IMR-90 (cell line): ENCODE data around the gene LAMC3. TPM values are rescaled to one million over a fixed set of nuclear protein-coding genes. Genes with fewer than 3 reads are reported as not detected.
"Not testable (repeated sequence)": the region's sequence is repeated elsewhere in the genome, so short reads cannot be mapped to it uniquely, and the experiment has no call there.

Experiments
- ATAC-seq: fragments of 200-7000 bp; cut with Tn5 transposase; 2 replicates; pipeline ENCODE4 v1.9.1; 2020; ENCODE audit warnings: low read depth, mild to moderate bottlenecking, moderate library complexity
- BruUV-seq: library from RNA; stranded (reverse); fragments of 400-500 nt; replicated peaks from 2 replicates; lab custom pipeline; 2021; lab: Mats Ljungman, UMichigan
- CTCF ChIA-PET: fragments of 300-600 bp; formaldehyde crosslinking; extraction: SDS; loops from one replicate; lab custom pipeline; 2021; ENCODE audit warnings: antibody characterized with exemption; lab: Yijun Ruan, JAX
- POLR2A ChIA-PET: fragments of 300-600 bp; sonication (Branson Sonifier 250); formaldehyde crosslinking; loops from one replicate; lab custom pipeline; 2022; ENCODE audit warnings: antibody characterized with exemption; ENCODE audit not compliant: unreplicated experiment; lab: Charles Lee
- DNase-seq: peaks from one replicate; pipeline ENCODE4 v3.0.0; 2013
- H2AFZ ChIP-seq: replicated peaks from 2 replicates; pipeline ENCODE3; 2013; ENCODE audit warnings: low read length, mild to moderate bottlenecking; ENCODE audit not compliant: poor library complexity
- H2AK5ac ChIP-seq: 2 replicates; pipeline ENCODE4 v1.6.1; 2013; ENCODE audit warnings: low read depth, low read length, inconsistent platforms
- H2AK9ac ChIP-seq: replicated peaks from 2 replicates; pipeline ENCODE3; 2013; ENCODE audit warnings: mild to moderate bottlenecking, low read depth, low read length, moderate library complexity; ENCODE audit not compliant: poor library complexity
- H2BK120ac ChIP-seq: 2 replicates; pipeline ENCODE4 v1.6.1; 2013; ENCODE audit warnings: low read depth, low read length, inconsistent platforms
- H2BK15ac ChIP-seq: 3 replicates; pipeline ENCODE4 v1.6.1; 2013; ENCODE audit warnings: low read depth, low read length, inconsistent platforms
- H2BK20ac ChIP-seq: 2 replicates; pipeline ENCODE4 v1.6.1; 2013; ENCODE audit warnings: low read depth, mild to moderate bottlenecking, inconsistent platforms, low read length, moderate library complexity
- H2BK5ac ChIP-seq: 2 replicates; pipeline ENCODE4 v1.6.1; 2013; ENCODE audit warnings: mild to moderate bottlenecking, low read depth, low read length, inconsistent platforms; ENCODE audit not compliant: poor library complexity, severe bottlenecking
- H3K14ac ChIP-seq: replicated peaks from 2 replicates; pipeline ENCODE4 v1.6.1; 2013; ENCODE audit warnings: low read depth, low read length, inconsistent platforms
- H3K18ac ChIP-seq: 2 replicates; pipeline ENCODE4 v1.6.1; 2013; ENCODE audit warnings: low read depth, low read length, control low read depth
- H3K23ac ChIP-seq: 2 replicates; pipeline ENCODE4 v1.6.1; 2013; ENCODE audit warnings: low read depth, low read length, inconsistent platforms
- H3K27ac ChIP-seq: 2 replicates; pipeline ENCODE4 v1.5.1; 2013; ENCODE audit warnings: mild to moderate bottlenecking, control low read depth, low read length; ENCODE audit not compliant: insufficient read depth
- H3K27me3 ChIP-seq: 2 replicates; pipeline ENCODE4 v1.6.1; 2013; ENCODE audit warnings: low read length; ENCODE audit not compliant: control insufficient read depth, insufficient read depth
- H3K36me3 ChIP-seq: 2 replicates; pipeline ENCODE4 v1.6.1; 2013; ENCODE audit warnings: low read length, mixed read lengths; ENCODE audit not compliant: control insufficient read depth, insufficient read depth
- H3K4ac ChIP-seq: 2 replicates; pipeline ENCODE4 v1.6.1; 2013; ENCODE audit warnings: low read depth, low read length, inconsistent platforms
- H3K4me1 ChIP-seq: 2 replicates; pipeline ENCODE4 v1.6.1; 2013; ENCODE audit warnings: low read length, mixed read lengths; ENCODE audit not compliant: control insufficient read depth, insufficient read depth
- H3K4me2 ChIP-seq: 2 replicates; pipeline ENCODE4 v1.6.1; 2013; ENCODE audit warnings: low read depth, mild to moderate bottlenecking, control low read depth, low read length, moderate library complexity
- H3K4me3 ChIP-seq: 2 replicates; pipeline ENCODE4 v1.5.1; 2013; ENCODE audit warnings: low read depth, mild to moderate bottlenecking, control low read depth, low read length, moderate library complexity; ENCODE audit not compliant: insufficient read depth
- H3K56ac ChIP-seq: 2 replicates; pipeline ENCODE4 v1.6.1; 2013; ENCODE audit warnings: low read length, inconsistent platforms; ENCODE audit not compliant: insufficient read depth; ENCODE audit errors: extremely low read depth
- H3K79me1 ChIP-seq, 2 experiments: 2 replicates each; pipeline ENCODE4 v1.6.1; 2013; ENCODE audit warnings: low read length in 2 of 2, inconsistent platforms in 1 of 2, low read depth in 1 of 2
- H3K9ac ChIP-seq: 2 replicates; pipeline ENCODE4 v1.6.1; 2013; ENCODE audit warnings: low read depth, low read length, control low read depth
- H3K9me1 ChIP-seq: 2 replicates; pipeline ENCODE4 v1.6.1; 2013; ENCODE audit warnings: low read length, inconsistent platforms; ENCODE audit not compliant: insufficient read depth
- H3K9me3 ChIP-seq: 2 replicates; pipeline ENCODE4 v1.6.1; 2013; ENCODE audit warnings: low read length; ENCODE audit not compliant: control insufficient read depth, insufficient read depth
- H4K20me1 ChIP-seq: 2 replicates; pipeline ENCODE4 v1.6.1; 2013; ENCODE audit warnings: low read length, inconsistent platforms; ENCODE audit not compliant: insufficient read depth
- H4K5ac ChIP-seq: 2 replicates; pipeline ENCODE4 v1.6.1; 2013; ENCODE audit warnings: mild to moderate bottlenecking, low read depth, low read length, control low read depth
- H4K8ac ChIP-seq, 2 experiments: 2 replicates each; pipeline ENCODE4 v1.6.1; 2013; ENCODE audit warnings: low read depth in 2 of 2, low read length in 2 of 2, control low read depth in 1 of 2, inconsistent platforms in 1 of 2
- H4K91ac ChIP-seq: 2 replicates; pipeline ENCODE4 v1.6.1; 2013; ENCODE audit warnings: low read depth, low read length, inconsistent platforms; ENCODE audit not compliant: insufficient read depth
- WGBS, 2 experiments: methylation state at CpG; one replicate each; pipeline versions ENCODE4 v1.1.5 to v1.1.7; 2013; ENCODE audit warnings: missing lambda C conversion rate in 2 of 2; ENCODE audit not compliant: insufficient read length in 1 of 2; ENCODE audit errors: extremely low coverage in 2 of 2; 5-methylcytosine and 5-hydroxymethylcytosine counted together
- dilution Hi-C: fragments of 300-500 bp; cut with HindIII; formaldehyde crosslinking; loops from one replicate; pipeline ENCODE4 v1.14.3; 2018; ENCODE audit warnings: low sequenced_read_pairs; ENCODE audit not compliant: unreplicated experiment
- in situ Hi-C: fragments of 300-500 bp; cut with MboI; formaldehyde crosslinking; loops from 3 replicates; pipeline ENCODE4 v1.14.3; 2019; ENCODE audit warnings: low sequenced_read_pairs, inconsistent platforms, mixed read lengths
- intact Hi-C: fragments of 100-400 bp; cut with micrococcal nuclease; formaldehyde crosslinking; loops from 2 replicates; pipeline ENCODE4 v1.10.0; 2022
- polyA plus RNA-seq, 3 experiments: library from polyadenylated mRNA; depleted of rRNA; stranded (reverse); fragments of >200 nt; gene quantifications; 2 replicates each; pipeline ENCODE4 v1.2.3, GENCODE V29; 2012; ENCODE audit warnings: low replicate concordance in 1 of 3
- total RNA-seq: library from RNA; depleted of rRNA; stranded (reverse); fragments of >200 nt; gene quantifications from 2 replicates; pipeline ENCODE4 v1.2.3, GENCODE V29; 2012

LAMC3 gene
- total and polyA plus RNA-seq, 2 of the 4 experiments (the other 2 are of a cell fraction) = not detected

- H3K36me3 ChIP-seq, H2BK20ac ChIP-seq, BruUV-seq, H2BK5ac ChIP-seq, H3K4me2 ChIP-seq, DNase-seq, H2AK5ac ChIP-seq, H3K79me1 ChIP-seq, H4K91ac ChIP-seq, in situ Hi-C loops, H2BK120ac ChIP-seq, H4K20me1 ChIP-seq, dilution Hi-C loops, H2BK15ac ChIP-seq, H3K14ac ChIP-seq, H3K4me3 ChIP-seq, ATAC-seq, CTCF ChIA-PET, H3K4me1 ChIP-seq, H3K9me3 ChIP-seq, H3K56ac ChIP-seq, H3K9me1 ChIP-seq, H3K23ac ChIP-seq, H4K5ac ChIP-seq, H3K4ac ChIP-seq, intact Hi-C loops, H2AK9ac ChIP-seq, H3K9ac ChIP-seq, H3K18ac ChIP-seq, H3K27ac ChIP-seq, H2AFZ ChIP-seq, H4K8ac ChIP-seq: not testable (repeated sequence)
- no CpG with 5 or more reads among the region's 6 CpGs for WGBS, 2 experiments
- POLR2A ChIA-PET = interaction anchor here (1.1 kb wide), 1 partner anchor 10 kb away, joined by 5 read pairs; the partner anchor contains the start of gene NUP214
- peaks cover 25% of the 10 kb centered on the region for H3K27me3 ChIP-seq
Observed at GRCh38 chr9:131115360-131115742, 106.4 kb downstream of the LAMC3 start.
